PC-9 (cell line): ENCODE results near the gene TNFSF11. TPM values are rescaled to one million over a fixed set of nuclear protein-coding genes. Genes with fewer than 3 reads are reported as not detected.

Source experiments
- BruUV-seq: library from RNA; stranded (reverse); fragments of 400-500 nt; replicated peaks from 2 replicates; lab custom pipeline; 2021; lab: Mats Ljungman, UMichigan
- CTCF ChIA-PET: fragments of 300-600 bp; sonication (Branson Sonifier 250); formaldehyde crosslinking; loops from one replicate; lab custom pipeline; 2022; ENCODE audit warnings: antibody characterized with exemption; lab: Charles Lee
- POLR2A ChIA-PET: fragments of 300-600 bp; sonication (Branson Sonifier 250); formaldehyde crosslinking; loops from one replicate; lab custom pipeline; 2022; ENCODE audit warnings: antibody characterized with exemption; ENCODE audit not compliant: unreplicated experiment; lab: Charles Lee
- DNase-seq, 2 experiments: peaks; one replicate each; pipeline versions ENCODE4 v3.0.0 to v3.0.0-alpha.2; 2015 to 2022; ENCODE audit warnings: mixed read lengths in 1 of 2
- H2AFZ ChIP-seq: fragments of 200-600 bp; sonication (generic); 2 replicates; pipeline ENCODE4 v1.8.1; 2017; ENCODE audit warnings: antibody characterized with exemption
- H3F3A ChIP-seq: fragments of 200-600 bp; sonication (generic); 2 replicates; pipeline ENCODE4 v1.8.1; 2017; ENCODE audit warnings: antibody characterized with exemption, mild to moderate bottlenecking, low read depth; ENCODE audit not compliant: insufficient read depth
- H3K27ac ChIP-seq: fragments of 200-600 bp; sonication (generic); 2 replicates; pipeline ENCODE4 v1.6.1; 2016; ENCODE audit warnings: mixed run types
- H3K27me3 ChIP-seq: fragments of 200-600 bp; sonication (generic); 2 replicates; pipeline ENCODE4 v1.6.1; 2016; ENCODE audit warnings: low read depth, mixed run types; ENCODE audit not compliant: insufficient read depth
- H3K36me3 ChIP-seq: fragments of 200-600 bp; sonication (generic); 2 replicates; pipeline ENCODE4 v1.6.1; 2016; ENCODE audit warnings: low read depth, mixed run types
- H3K4me1 ChIP-seq: fragments of 200-600 bp; sonication (generic); replicated peaks from 2 replicates; pipeline ENCODE4 v1.6.1; 2016; ENCODE audit warnings: mixed run types; ENCODE audit not compliant: insufficient read depth
- H3K4me2 ChIP-seq: fragments of 200-600 bp; sonication (generic); 2 replicates; pipeline ENCODE4 v1.6.1; 2017; ENCODE audit warnings: mixed run types
- H3K4me3 ChIP-seq: fragments of 200-600 bp; sonication (generic); 2 replicates; pipeline ENCODE4 v1.6.1; 2016; ENCODE audit warnings: mixed run types
- H3K79me2 ChIP-seq: fragments of 200-600 bp; sonication (generic); 2 replicates; pipeline ENCODE4 v1.6.1; 2017; ENCODE audit warnings: low read depth, mixed run types
- H3K9me2 ChIP-seq: fragments of 200-600 bp; sonication (generic); 2 replicates; pipeline ENCODE4 v1.8.1; 2017; ENCODE audit warnings: mild to moderate bottlenecking; ENCODE audit not compliant: insufficient read depth
- H3K9me3 ChIP-seq: fragments of 200-600 bp; sonication (generic); 2 replicates; pipeline ENCODE4 v1.8.1; 2016; ENCODE audit warnings: low read depth; ENCODE audit not compliant: insufficient read depth
- H4K20me1 ChIP-seq: fragments of 200-600 bp; sonication (generic); 2 replicates; pipeline ENCODE4 v1.8.1; 2017; ENCODE audit not compliant: insufficient read depth
- CTCF ChIP-seq: fragments of 200-600 bp; sonication (generic); conservative IDR thresholded peaks from 2 replicates; pipeline ENCODE4 v1.6.1; 2017; ENCODE audit warnings: mixed run types, antibody characterized with exemption, mild to moderate bottlenecking, moderate library complexity
- EZH2 ChIP-seq: fragments of 200-600 bp; sonication (generic); IDR thresholded peaks from 2 replicates; pipeline ENCODE4 v1.8.0; 2017; ENCODE audit warnings: antibody characterized with exemption, low read depth
- intact Hi-C: fragments of 100-400 bp; cut with micrococcal nuclease; formaldehyde crosslinking; loops from one replicate; pipeline ENCODE4 v1.10.0; 2022; ENCODE audit not compliant: unreplicated experiment
- total RNA-seq: library from RNA; stranded (reverse); gene quantifications from 2 replicates; pipeline ENCODE4 v1.2.3, GENCODE V29; 2021

TNFSF11 gene
- total RNA-seq, 1 experiment from 2014 or later, result not detected

GRCh38 chr13:42539670-42540069, 34.3 kb upstream of the TNFSF11 start:
- H3K27me3 ChIP-seq, result no peaks in the 10 kb centered on the region
- DNase-seq, result no peak
- ChIA-PET CTCF (no interaction called here), POLR2A (interaction anchor here (0.6 kb wide), 1 partner anchor 70 kb away, joined by 3 read pairs; no protein-coding TSS in a partner anchor)
- H3K36me3 ChIP-seq, result no peaks in the 10 kb centered on the region
- intact Hi-C loops, result no loop called here
- TF ChIP-seq CTCF, result no peak
- no peak for TF ChIP-seq EZH2
- no peaks in the 10 kb centered on the region for H3K4me1 ChIP-seq
- no peaks in the 10 kb centered on the region for H3K9me2 ChIP-seq
- H3K9me3 ChIP-seq, result no peaks in the 10 kb centered on the region
- no TSS peak for BruUV-seq
- H3K79me2 ChIP-seq, result no peaks in the 10 kb centered on the region
- no peak overlapping the region for H3K4me2 ChIP-seq
- H3K4me3 ChIP-seq, result no peak overlapping the region
- no peak overlapping the region for H3K27ac ChIP-seq
- H3F3A ChIP-seq, result no peaks in the 10 kb centered on the region
- H2AFZ ChIP-seq, result no peak overlapping the region
- H4K20me1 ChIP-seq, result no peaks in the 10 kb centered on the region

- Histone ChIP-seq H3K79me2 (no peaks in the 10 kb centered on the region), H3K4me2 (no peak overlapping the region), H4K20me1 (no peaks in the 10 kb centered on the region), H2AFZ (no peak overlapping the region), H3K9me2 (no peaks in the 10 kb centered on the region), H3K27ac (no peak overlapping the region), H3K36me3 (no peaks in the 10 kb centered on the region), H3K4me1 (no peaks in the 10 kb centered on the region), H3K9me3 (no peaks in the 10 kb centered on the region), H3K27me3 (no peaks in the 10 kb centered on the region), H3F3A (no peaks in the 10 kb centered on the region), H3K4me3 (no peak overlapping the region)
- ChIA-PET POLR2A (no interaction called here), CTCF (no interaction called here)
- no TSS peak for BruUV-seq
- DNase-seq, result no peak
- intact Hi-C loops, result no loop called here
- TF ChIP-seq EZH2 (no peak), CTCF (no peak)
These were observed 30.6 kb upstream of the TNFSF11 start for GRCh38 chr13:42543215-42543797.

GRCh38 chr13:42544246-42544926, 29.6 kb upstream of the TNFSF11 start:
- POLR2A ChIA-PET, result no interaction called here
- DNase-seq, result no peak
- H3K79me2 ChIP-seq, result no peaks in the 10 kb centered on the region
- no peak overlapping the region for H2AFZ ChIP-seq
- H4K20me1 ChIP-seq, result no peaks in the 10 kb centered on the region
- H3K36me3 ChIP-seq, result no peaks in the 10 kb centered on the region
- no peaks in the 10 kb centered on the region for H3K9me3 ChIP-seq
- H3K27ac ChIP-seq, result no peak overlapping the region
- no peaks in the 10 kb centered on the region for H3F3A ChIP-seq
- no peaks in the 10 kb centered on the region for H3K9me2 ChIP-seq
- H3K4me3 ChIP-seq, result no peak overlapping the region
- intact Hi-C loops, result no loop called here
- no peaks in the 10 kb centered on the region for H3K4me1 ChIP-seq
- no peak overlapping the region for H3K4me2 ChIP-seq
- H3K27me3 ChIP-seq, result no peaks in the 10 kb centered on the region
- BruUV-seq, result no TSS peak
- CTCF ChIA-PET, result no interaction called here
- TF ChIP-seq CTCF (no peak), EZH2 (no peak)
